HG03039 (cell line): ENCODE results near the gene GRK4.
"Not testable (repeated sequence)": the region's sequence is repeated elsewhere in the genome, so short reads cannot be mapped to it uniquely, and the experiment has no call there.

Experiments used
- ATAC-seq: cut with Tn5 transposase; IDR thresholded peaks from one replicate; pipeline ENCODE4 v1.9.1; 2021; ENCODE audit warnings: mild to moderate bottlenecking, moderate library complexity; ENCODE audit not compliant: unreplicated experiment

Gene GRK4

GRCh38 chr4:2955186-2956044, 8.0 kb upstream of the GRK4 start:
- ATAC-seq = not testable (repeated sequence)

GRCh38 chr4:2958446-2958845, 4.9 kb upstream of the GRK4 start:
- ATAC-seq = no peak

DNA sequence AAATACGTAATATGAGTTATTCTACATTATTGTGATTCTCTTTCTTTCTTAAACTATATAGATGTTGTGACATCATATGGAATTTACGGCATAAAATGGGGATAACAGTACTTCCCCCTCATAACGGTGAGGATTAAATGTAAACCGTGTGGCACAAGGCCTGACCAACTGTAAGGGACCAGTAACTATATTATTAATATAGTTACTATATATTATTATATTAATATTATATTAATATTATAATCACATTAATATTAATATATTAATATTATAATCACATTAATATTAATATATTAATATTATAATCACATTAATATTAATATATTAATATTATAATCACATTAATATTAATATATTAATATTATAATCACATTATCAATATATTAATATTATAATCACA, 2.9 kb upstream of the GRK4 start:
- ATAC-seq = not testable (repeated sequence)

GRCh38 chr4:2961421-2961810, 2.0 kb upstream of the GRK4 start:
- no peak for ATAC-seq

GRCh38 chr4:2961811-2962441, 1.4 kb upstream of the GRK4 start:
- no peak for ATAC-seq

- ATAC-seq = peak; percentile 9
Measured at GRCh38 chr4:2962614-2963174, 677 bp upstream of the GRK4 start.

DNA sequence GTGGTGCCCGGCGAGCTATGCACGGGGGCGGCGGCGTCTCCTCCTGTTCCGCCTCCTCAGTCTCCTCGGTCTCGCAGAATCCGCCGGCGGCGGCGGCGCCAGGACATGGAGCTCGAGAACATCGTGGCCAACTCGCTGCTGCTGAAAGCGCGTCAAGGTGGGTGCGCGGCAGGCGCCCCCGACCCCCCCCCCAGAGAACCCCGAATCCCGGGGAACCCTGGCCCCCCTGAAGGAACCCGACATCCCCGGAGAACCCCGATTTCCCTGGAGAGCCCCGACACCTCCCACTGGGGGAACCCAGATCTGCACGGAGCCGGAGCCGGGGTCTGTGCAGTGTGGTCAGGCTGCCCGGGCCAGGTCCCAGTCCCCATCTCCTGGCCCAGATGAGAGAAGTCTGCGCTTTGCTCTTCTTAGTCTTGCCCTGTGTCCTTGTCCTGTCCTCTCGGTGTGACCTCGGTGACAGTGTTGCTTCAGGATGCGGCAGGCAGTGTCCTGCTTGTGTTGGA, 648 bp downstream of the GRK4 start:
- ATAC-seq = peak; percentile 19

DNA sequence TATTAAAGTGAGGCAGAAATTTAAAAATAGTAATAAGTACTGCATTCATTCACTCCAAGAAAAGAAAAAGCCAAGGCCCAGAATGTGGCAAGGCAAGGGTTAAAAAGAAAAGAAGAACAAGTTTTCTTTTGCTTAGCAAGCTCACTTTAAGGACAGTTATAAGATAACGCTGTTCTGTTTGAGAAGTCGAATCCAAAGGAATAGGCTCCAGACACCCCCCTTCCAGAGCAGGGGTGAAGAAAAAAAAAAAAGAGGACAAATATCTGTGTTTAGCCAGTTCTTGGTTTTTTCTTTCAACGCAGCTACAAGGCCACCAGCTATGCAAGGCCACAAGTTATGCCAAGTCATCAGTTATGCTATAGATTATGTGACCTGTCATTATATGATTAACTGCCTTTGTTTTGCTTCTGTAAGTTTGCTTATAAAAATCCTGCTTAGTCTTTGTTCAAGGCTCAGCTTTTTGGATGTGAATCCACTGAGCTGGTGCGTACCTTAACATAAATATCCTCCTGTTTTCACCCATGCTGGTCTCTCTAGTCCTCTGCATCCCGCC, 1.4 kb downstream of the GRK4 start:
- no peak for ATAC-seq

- no peak for ATAC-seq
Measured at GRCh38 chr4:2965262-2965661, 1.9 kb downstream of the GRK4 start.

GRCh38 chr4:2968381-2968780, 5.0 kb downstream of the GRK4 start:
- ATAC-seq = no peak

DNA sequence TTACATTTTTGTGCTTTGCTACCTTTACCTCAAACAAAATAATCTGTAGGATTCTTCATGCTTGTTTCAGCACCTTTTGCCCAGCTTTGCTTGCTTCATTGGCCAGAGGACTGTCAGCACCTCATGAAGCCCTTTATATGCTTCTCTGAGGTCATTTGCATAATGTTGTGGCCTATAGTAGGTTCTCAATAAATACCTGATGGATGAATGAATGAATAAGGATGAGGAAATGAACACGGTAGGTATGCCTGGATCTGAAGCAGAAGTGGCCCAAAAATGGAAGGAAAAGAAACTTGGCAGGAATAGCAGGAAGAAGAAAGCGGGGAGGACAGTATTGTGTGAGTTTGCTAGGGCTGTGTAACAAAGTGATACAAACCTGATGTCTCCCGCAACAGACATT, 7.9 kb downstream of the GRK4 start:
- ATAC-seq = no peak

DNA sequence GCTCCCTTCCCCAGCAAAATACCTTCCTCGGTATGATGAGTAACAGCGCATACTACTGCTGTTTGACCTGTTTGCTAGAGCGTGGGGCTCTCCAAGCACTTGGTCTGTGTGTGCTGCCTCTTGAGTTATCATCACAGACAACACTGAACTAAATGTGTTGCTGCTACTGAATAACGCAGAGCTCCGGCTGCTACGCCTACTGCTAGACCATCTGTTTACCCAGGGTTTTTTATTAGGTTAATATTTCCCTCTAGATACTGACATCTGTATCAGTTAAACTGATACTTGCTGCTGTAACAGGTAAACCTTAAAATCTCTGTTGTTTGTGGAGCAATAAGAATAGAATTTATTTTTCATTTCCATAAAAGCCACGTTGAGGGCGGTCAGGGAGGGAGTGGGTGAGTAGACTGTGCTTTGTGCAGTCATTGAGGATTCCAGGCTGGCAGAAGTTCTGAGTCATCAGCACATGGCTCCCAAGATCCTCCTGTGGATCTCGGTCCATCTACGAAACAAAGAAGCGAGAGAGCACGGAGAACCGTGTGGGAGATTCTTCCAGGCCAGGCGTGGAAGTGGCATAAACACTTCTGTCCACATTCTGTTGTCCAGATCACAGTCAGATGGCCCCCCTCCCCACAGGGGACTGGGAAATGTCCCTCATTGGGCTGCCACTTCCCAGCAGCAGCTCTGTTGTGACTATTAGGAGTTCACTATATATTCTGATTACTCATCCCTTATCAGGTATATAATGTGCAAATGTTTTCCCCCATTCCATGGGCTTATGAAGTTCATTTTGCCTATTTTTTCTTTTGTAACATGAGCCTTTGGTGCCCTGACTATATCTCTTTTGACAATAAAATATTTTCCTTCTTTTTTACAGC, 14.1 kb downstream of the GRK4 start:
- ATAC-seq = no peak

GRCh38 chr4:2981256-2981819, 18.0 kb downstream of the GRK4 start:
- no peak for ATAC-seq

GRCh38 chr4:2982012-2982411, 18.6 kb downstream of the GRK4 start:
- no peak for ATAC-seq

DNA sequence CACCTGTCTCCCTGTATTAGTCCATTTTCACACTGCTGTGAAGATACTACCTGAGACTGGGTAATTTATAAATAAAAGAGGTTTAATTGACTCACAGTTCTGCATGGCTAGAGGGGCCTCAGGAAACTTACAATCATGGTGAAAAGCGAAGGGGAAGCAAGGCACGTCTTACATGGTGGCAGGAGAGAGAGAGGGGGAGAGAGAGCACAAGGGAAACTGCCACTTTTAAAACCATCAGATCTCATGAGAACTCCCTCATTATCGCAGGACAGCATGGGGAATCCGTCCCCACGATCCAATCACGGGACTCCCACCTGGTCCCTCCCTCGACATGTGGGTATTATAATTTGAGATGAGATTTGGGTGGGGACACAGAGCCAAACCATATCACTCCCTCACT, 20.3 kb downstream of the GRK4 start:
- ATAC-seq = not testable (repeated sequence)

DNA sequence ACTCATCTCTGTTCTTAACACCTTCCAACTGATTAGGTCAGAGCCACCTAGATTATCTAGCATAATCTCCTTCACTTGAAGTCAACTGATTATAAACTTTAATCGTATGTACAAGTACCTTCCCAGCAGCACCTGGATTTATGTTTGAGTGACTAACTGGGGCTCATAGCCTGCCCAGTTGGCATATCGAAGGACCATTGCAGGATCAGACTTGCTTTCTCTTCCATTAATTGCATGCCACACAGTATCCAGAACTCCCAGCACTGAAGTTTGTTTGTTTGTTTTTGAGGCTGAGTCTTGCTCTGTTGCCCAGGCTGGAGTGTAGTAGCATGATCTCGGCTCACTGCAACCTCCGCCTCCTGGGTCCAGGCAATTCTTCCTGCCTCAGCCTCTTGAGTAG, 27.9 kb downstream of the GRK4 start:
- no peak for ATAC-seq

DNA sequence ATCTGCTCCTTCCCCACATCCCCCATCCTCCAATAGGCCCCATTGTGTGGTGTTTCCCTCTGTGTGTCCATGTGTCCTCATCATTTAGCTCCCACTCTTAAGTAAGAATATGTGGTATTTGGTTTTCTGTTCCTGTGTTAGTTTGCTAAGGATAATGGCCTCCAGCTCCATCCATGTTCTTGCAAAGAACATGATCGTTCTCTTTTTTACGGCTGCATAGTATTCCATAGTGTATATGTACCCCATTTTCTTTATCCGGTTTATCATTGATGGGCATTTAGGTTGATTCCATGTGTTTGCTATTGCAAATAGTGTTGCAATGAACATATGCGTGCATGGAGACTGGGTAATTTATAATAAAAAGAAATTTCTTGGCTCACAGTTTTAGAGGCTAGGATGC, 31.5 kb downstream of the GRK4 start:
- ATAC-seq = no peak

- no peak for ATAC-seq
Measured at GRCh38 chr4:2995546-2996265, 32.3 kb downstream of the GRK4 start.

DNA sequence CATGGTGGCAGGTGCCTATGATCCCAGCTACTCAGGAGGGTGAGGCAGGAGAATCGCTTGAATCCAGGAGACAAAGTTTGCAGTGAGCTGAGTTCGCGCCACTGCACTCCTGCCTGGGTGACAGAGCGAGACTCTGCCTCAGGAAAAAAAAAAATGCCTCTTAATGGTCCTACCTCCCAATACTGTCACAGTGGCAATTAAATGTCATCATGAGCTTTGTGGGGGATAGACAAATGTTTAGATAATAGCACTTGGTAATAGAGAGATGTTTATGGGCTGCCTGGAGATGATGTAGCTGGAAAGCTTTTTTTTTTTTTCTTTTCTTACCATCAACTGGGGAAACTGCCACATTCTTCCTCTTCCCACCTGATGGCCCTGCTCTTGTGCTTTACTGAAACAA, 33.0 kb downstream of the GRK4 start:
- ATAC-seq = no peak

- ATAC-seq = no peak
Measured at GRCh38 chr4:3007724-3008123, 44.4 kb downstream of the GRK4 start.
